Uterus (tissue), 4 donors: ENCODE data around the gene ROM1. TPM values are rescaled to one million over a fixed set of nuclear protein-coding genes. Genes with fewer than 3 reads are reported as not detected.

Experiments used
- DNase-seq, 2 donors: peaks; one replicate each; pipeline ENCODE4 v3.0.0-alpha.2; 2019 to 2020
- H3K27ac ChIP-seq, 2 donors: fragments of 200-600 bp; sonication (generic); 1 replicate in 1 of 2; 2 replicates in 1 of 2; pipeline ENCODE4 v1.5.1; 2016 to 2018
- H3K27me3 ChIP-seq, 2 donors: fragments of 200-600 bp; sonication (generic); one replicate each; pipeline ENCODE4 v1.5.1; 2018 to 2019; ENCODE audit warnings: control low read depth in 1 of 2
- H3K36me3 ChIP-seq, 2 donors: fragments of 200-600 bp; sonication (generic); one replicate each; pipeline ENCODE4 v1.5.1; 2019; ENCODE audit warnings: control low read depth in 1 of 2
- H3K4me1 ChIP-seq, 2 donors: fragments of 200-600 bp; sonication (generic); one replicate each; pipeline ENCODE4 v1.5.1; 2018 to 2019; ENCODE audit warnings: control low read depth in 1 of 2
- H3K4me3 ChIP-seq, 2 donors: fragments of 200-600 bp; sonication (generic); 1 replicate in 1 of 2; 2 replicates in 1 of 2; pipeline ENCODE4 v1.5.1; 2018 to 2019; ENCODE audit warnings: mild to moderate bottlenecking in 1 of 2
- H3K9me3 ChIP-seq, 2 donors: fragments of 200-600 bp; sonication (generic); one replicate each; pipeline ENCODE4 v1.5.1; 2019; ENCODE audit warnings: control low read depth in 1 of 2
- CTCF ChIP-seq, 4 experiments: fragments of 200-600 bp in 2 of 4; fragments of 450-650 bp in 2 of 4; sonication (generic) in 2 of 4; IDR thresholded peaks; one replicate each; pipeline ENCODE4 v1.5.1; 2016 to 2019; ENCODE audit warnings: antibody characterized with exemption in 4 of 4, mild to moderate bottlenecking in 2 of 4, moderate library complexity in 1 of 4
- POLR2A ChIP-seq, 2 donors: fragments of 450-650 bp; IDR thresholded peaks; one replicate each; pipeline ENCODE4 v1.6.1; 2016; ENCODE audit warnings: antibody characterized with exemption in 2 of 2, mild to moderate bottlenecking in 1 of 2, moderate library complexity in 1 of 2
- intact Hi-C: fragments of 100-400 bp; cut with DNase I; formaldehyde crosslinking; loops from one replicate; pipeline ENCODE4 v1.15.1; 2023; ENCODE audit warnings: low total_unique reads
- total RNA-seq, 4 donors: library from RNA; depleted of rRNA in 3 of 4; stranded (reverse); fragments of >200 nt in 3 of 4; gene quantifications; one replicate each; pipeline versions ENCODE4 v1.1.0 to v1.2.4, GENCODE V29; 2014 to 2023
- donor health status: DM: yes; HTN: yes; CAD: no.

The ROM1 gene
- total RNA-seq, 4 donors from 2014 or later: 0.77 to 11.9 (median 5.3) TPM; not detected in 1

DNA sequence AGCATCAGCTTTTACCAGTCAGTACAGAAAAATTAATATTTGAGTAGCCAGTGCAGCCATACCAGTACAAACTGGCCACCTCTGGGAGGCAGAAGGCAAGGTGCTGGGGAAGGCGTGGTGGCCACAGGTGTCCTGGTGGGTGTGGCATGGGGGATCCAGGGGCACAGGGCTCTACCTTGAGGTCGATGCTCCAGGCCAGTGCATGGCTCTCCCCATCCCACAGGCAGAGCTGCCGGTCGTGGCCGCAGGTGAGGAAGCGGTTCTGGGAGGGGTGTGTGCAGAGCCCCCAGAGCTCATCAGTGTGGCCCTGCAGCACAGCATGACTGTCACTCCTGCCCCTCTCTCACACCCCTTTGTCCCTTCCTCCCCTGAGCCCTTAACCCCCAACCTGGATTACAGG lies 7.6 kb upstream of the ROM1 start:
- TF ChIP-seq POLR2A (IDR thresholded peaks at IDR 0.05) (no peak), CTCF (IDR thresholded peaks at IDR 0.05) (no peak)
- Histone ChIP-seq H3K27me3 (no peaks in the 10 kb centered on the region), H3K4me1 (peaks cover 0 to 4% of the 10 kb centered on the region in 2 donors), H3K4me3 (no peak overlapping the region), H3K27ac (no peak overlapping the region), H3K9me3 (no peaks in the 10 kb centered on the region), H3K36me3 (no peaks in the 10 kb centered on the region)
- DNase-seq: no peak
- intact Hi-C loops: no loop called here

DNA sequence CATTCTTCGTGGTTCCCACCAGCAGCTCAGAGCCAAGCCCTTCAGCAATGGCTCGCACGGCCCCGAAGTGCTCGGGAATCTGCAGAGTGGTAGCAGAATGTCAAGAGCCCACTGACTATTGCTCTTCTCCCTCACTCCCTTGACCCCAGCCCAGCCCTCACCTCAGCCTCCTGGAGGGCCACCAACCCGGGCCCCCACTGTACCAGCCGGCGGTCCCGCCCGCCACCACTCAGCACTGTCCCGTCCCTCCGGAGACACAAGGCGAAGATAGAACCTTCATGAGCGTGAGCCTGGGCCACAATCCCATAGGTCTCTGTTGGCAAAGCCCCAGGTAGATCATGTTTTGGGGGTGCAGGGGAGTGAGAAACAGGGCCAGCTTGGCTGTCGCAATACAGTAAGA lies 7.2 kb upstream of the ROM1 start:
- no peak overlapping the region for H3K27ac ChIP-seq
- TF ChIP-seq POLR2A (IDR thresholded peaks at IDR 0.05) (no peak), CTCF (IDR thresholded peaks at IDR 0.05) (no peak)
- no peaks in the 10 kb centered on the region for H3K27me3 ChIP-seq
- H3K9me3 ChIP-seq: no peaks in the 10 kb centered on the region
- H3K4me3 ChIP-seq: no peak overlapping the region
- intact Hi-C loops: no loop called here
- no peaks in the 10 kb centered on the region for H3K36me3 ChIP-seq
- peaks cover 0 to 7% of the 10 kb centered on the region in 2 donors for H3K4me1 ChIP-seq
- no peak for DNase-seq

DNA sequence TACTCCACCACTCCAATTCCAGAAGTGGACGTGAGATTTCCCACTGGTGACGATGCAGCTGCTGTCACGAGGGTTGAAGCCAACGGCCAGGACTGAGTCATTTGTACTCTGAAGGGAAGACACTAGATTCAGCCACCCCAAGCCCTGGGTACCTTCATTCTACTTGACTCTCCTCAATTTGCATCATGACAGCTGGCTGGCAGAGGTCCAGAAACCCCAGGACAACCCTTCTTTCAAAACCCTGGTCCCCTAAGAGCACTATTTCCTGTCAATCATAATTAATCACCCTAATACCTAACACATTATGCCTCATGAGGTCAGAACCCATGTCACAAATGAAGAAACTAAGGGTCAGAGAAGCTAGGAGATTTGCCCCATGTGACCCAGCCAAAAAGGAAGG lies 5.3 kb upstream of the ROM1 start:
- no peak overlapping the region for H3K27ac ChIP-seq
- no peak for DNase-seq
- H3K4me1 ChIP-seq: peaks cover 0 to 14% of the 10 kb centered on the region in 2 donors
- no peaks in the 10 kb centered on the region for H3K27me3 ChIP-seq
- H3K4me3 ChIP-seq: no peak overlapping the region
- no peaks in the 10 kb centered on the region for H3K36me3 ChIP-seq
- intact Hi-C loops: no loop called here
- TF ChIP-seq POLR2A (IDR thresholded peaks at IDR 0.05) (no peak), CTCF (IDR thresholded peaks at IDR 0.05) (no peak)
- no peaks in the 10 kb centered on the region for H3K9me3 ChIP-seq

DNA sequence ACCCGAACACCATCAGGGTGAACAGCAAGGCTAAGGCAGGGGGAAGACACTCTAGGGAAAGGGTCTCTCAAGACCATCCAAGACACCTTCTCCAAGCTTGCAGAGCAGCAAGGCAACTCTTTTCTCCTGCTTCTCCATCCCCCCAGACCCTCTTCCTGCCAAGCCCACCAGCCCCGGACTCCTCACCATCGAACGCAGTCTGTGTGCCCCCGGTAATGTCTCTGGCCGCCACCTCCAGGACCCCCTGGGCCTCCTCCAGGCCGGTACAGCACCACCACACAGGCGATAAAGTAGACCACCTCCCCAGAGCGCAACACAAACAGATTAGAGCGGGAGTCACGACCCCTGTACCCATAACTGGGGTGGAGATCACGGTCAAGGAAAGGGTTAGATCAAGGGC lies 4.3 kb upstream of the ROM1 start:
- Histone ChIP-seq H3K4me3 (no peak overlapping the region), H3K9me3 (no peaks in the 10 kb centered on the region), H3K36me3 (no peaks in the 10 kb centered on the region), H3K27me3 (no peaks in the 10 kb centered on the region), H3K27ac (no peak overlapping the region), H3K4me1 (peaks cover 0 to 10% of the 10 kb centered on the region in 2 donors)
- no peak for DNase-seq
- intact Hi-C loops: no loop called here
- TF ChIP-seq CTCF (IDR thresholded peaks at IDR 0.05) (no peak), POLR2A (IDR thresholded peaks at IDR 0.05) (no peak)

GRCh38 chr11:62610403-62610802 lies 2.7 kb upstream of the ROM1 start:
- intact Hi-C loops: no loop called here
- H3K36me3 ChIP-seq: no peaks in the 10 kb centered on the region
- H3K4me3 ChIP-seq: no peak overlapping the region
- no peak for DNase-seq
- no peaks in the 10 kb centered on the region for H3K9me3 ChIP-seq
- H3K27ac ChIP-seq: peak overlapping the region in 1 of 2 donors; percentile 99
- H3K4me1 ChIP-seq: peaks cover 0 to 10% of the 10 kb centered on the region in 2 donors
- H3K27me3 ChIP-seq: no peaks in the 10 kb centered on the region
- TF ChIP-seq CTCF (IDR thresholded peaks at IDR 0.05) (no peak), POLR2A (IDR thresholded peaks at IDR 0.05) (no peak)
